Immature natural killer cell (primary cell): Measurements from ENCODE around the gene NTHL1. TPM values are rescaled to one million over a fixed set of nuclear protein-coding genes. Genes with fewer than 3 reads are reported as not detected.
"Not testable (repeated sequence)": the region's sequence is repeated elsewhere in the genome, so short reads cannot be mapped to it uniquely, and the experiment has no call there.

Experiments
- DNase-seq, 3 donors: peaks; one replicate each; pipeline ENCODE4 v3.0.0; 2022; ENCODE audit warnings: mixed read lengths in 1 of 3
- H3K27ac Mint-ChIP-seq, 6 donors: one replicate each; pipeline ENCODE4 v1.8.0; 2020; ENCODE audit warnings: mixed read lengths in 6 of 6, mild to moderate bottlenecking in 5 of 6, inconsistent platforms in 4 of 6, moderate library complexity in 3 of 6
- H3K27me3 Mint-ChIP-seq, 3 donors: one replicate each; pipeline ENCODE4 v1.8.0; 2020 to 2021; ENCODE audit warnings: low read depth in 3 of 3, mild to moderate bottlenecking in 3 of 3, mixed read lengths in 3 of 3, moderate library complexity in 3 of 3, inconsistent platforms in 1 of 3
- H3K36me3 Mint-ChIP-seq, 3 donors: one replicate each; pipeline ENCODE4 v1.8.0; 2020; ENCODE audit warnings: mixed read lengths in 3 of 3, inconsistent platforms in 2 of 3, mild to moderate bottlenecking in 2 of 3
- H3K4me1 Mint-ChIP-seq, 2 donors: one replicate each; pipeline ENCODE4 v1.8.0; 2020; ENCODE audit warnings: inconsistent platforms in 2 of 2, mild to moderate bottlenecking in 2 of 2, mixed read lengths in 2 of 2, moderate library complexity in 1 of 2
- H3K4me3 Mint-ChIP-seq, 5 donors: one replicate each; pipeline ENCODE4 v1.8.0; 2020; ENCODE audit warnings: mild to moderate bottlenecking in 5 of 5, mixed read lengths in 5 of 5, inconsistent platforms in 3 of 5, moderate library complexity in 3 of 5
- H3K9me3 Mint-ChIP-seq, 6 donors: one replicate each; pipeline ENCODE4 v1.8.0; 2020; ENCODE audit warnings: mild to moderate bottlenecking in 6 of 6, mixed read lengths in 6 of 6, inconsistent platforms in 4 of 6, moderate library complexity in 3 of 6
- polyA plus RNA-seq, 3 donors: library from polyadenylated mRNA; unstranded; fragments of 300-500 nt; fragmentation: Illumina TruSeq; gene quantifications; one replicate each; pipeline ENCODE4 v1.2.3, GENCODE V29; 2021

Gene NTHL1
- polyA plus RNA-seq, 3 donors from 2014 or later, result 26.4 to 31.6 (median 29.7) TPM

- no peak for DNase-seq
- peaks cover 10 to 16% (median 11%) of the 10 kb centered on the region in 3 donors for H3K27me3 Mint-ChIP-seq
- H3K27ac Mint-ChIP-seq, result peak overlapping the region in 1 of 6 donors; percentile 51
- peak overlapping the region; percentile 72 to 84 (median 80) for H3K4me3 Mint-ChIP-seq
- H3K9me3 Mint-ChIP-seq, result no peaks in the 10 kb centered on the region
- H3K36me3 Mint-ChIP-seq, result no peaks in the 10 kb centered on the region
- H3K4me1 Mint-ChIP-seq, result peaks cover 19% of the 10 kb centered on the region in 2 donors
These were observed 24.9 kb downstream of the NTHL1 start for GRCh38 chr16:2022723-2023091.

- H3K27ac Mint-ChIP-seq, result no peak overlapping the region
- no peak overlapping the region for H3K4me3 Mint-ChIP-seq
- H3K27me3 Mint-ChIP-seq, result peaks cover 10 to 13% (median 11%) of the 10 kb centered on the region in 3 donors
- no peaks in the 10 kb centered on the region for H3K36me3 Mint-ChIP-seq
- no peaks in the 10 kb centered on the region for H3K9me3 Mint-ChIP-seq
- no peak for DNase-seq
- peaks cover 15% of the 10 kb centered on the region in 2 donors for H3K4me1 Mint-ChIP-seq
These were observed 27.5 kb downstream of the NTHL1 start for GRCh38 chr16:2019921-2020831.

GRCh38 chr16:2019518-2019920, 28.1 kb downstream of the NTHL1 start, which contains the start of gene NPW:
NPW (plus strand) TSS chr16:2019785.
- no peak for DNase-seq
- Mint-ChIP-seq H3K27me3 (peaks cover 10 to 13% (median 11%) of the 10 kb centered on the region in 3 donors), H3K4me3 (no peak within 1 kb of the TSS), H3K27ac (no peak within 1 kb of the TSS), H3K4me1 (peaks cover 13 to 15% of the 10 kb centered on the region in 2 donors), H3K36me3 (no peaks in the 10 kb centered on the region), H3K9me3 (no peaks in the 10 kb centered on the region)

GRCh38 chr16:2016407-2016922, 31.2 kb downstream of the NTHL1 start:
- Mint-ChIP-seq H3K27me3 (peaks cover 5 to 7% (median 6%) of the 10 kb centered on the region in 3 donors), H3K9me3 (no peaks in the 10 kb centered on the region), H3K27ac (no peak overlapping the region), H3K4me1 (no peaks in the 10 kb centered on the region), H3K4me3 (no peak overlapping the region), H3K36me3 (no peaks in the 10 kb centered on the region)
- DNase-seq, result no peak

- Mint-ChIP-seq H3K27me3 (peaks cover 3 to 7% (median 6%) of the 10 kb centered on the region in 3 donors), H3K27ac (no peak overlapping the region), H3K36me3 (no peaks in the 10 kb centered on the region), H3K4me3 (no peak overlapping the region), H3K9me3 (no peaks in the 10 kb centered on the region), H3K4me1 (no peaks in the 10 kb centered on the region)
- no peak for DNase-seq
These were observed 31.8 kb downstream of the NTHL1 start for GRCh38 chr16:2015947-2016208.

- Mint-ChIP-seq H3K9me3 (no peaks in the 10 kb centered on the region), H3K27ac (no peak overlapping the region), H3K36me3 (no peaks in the 10 kb centered on the region), H3K27me3 (peaks cover 3 to 7% (median 4%) of the 10 kb centered on the region in 3 donors), H3K4me3 (no peak overlapping the region), H3K4me1 (peaks cover 1 to 2% of the 10 kb centered on the region in 2 donors)
- no peak for DNase-seq
These were observed 32.3 kb downstream of the NTHL1 start for GRCh38 chr16:2015117-2015946.

- Mint-ChIP-seq H3K4me1 (peaks cover 12 to 13% of the 10 kb centered on the region in 2 donors), H3K9me3 (no peaks in the 10 kb centered on the region), H3K4me3 (no peak overlapping the region), H3K27ac (no peak overlapping the region), H3K36me3 (no peaks in the 10 kb centered on the region), H3K27me3 (peaks cover 0 to 7% (median 2%) of the 10 kb centered on the region in 3 donors)
- no peak for DNase-seq
These were observed 34.1 kb downstream of the NTHL1 start for GRCh38 chr16:2013527-2013926.

- not testable (repeated sequence) for H3K4me3 Mint-ChIP-seq, H3K27me3 Mint-ChIP-seq, H3K27ac Mint-ChIP-seq, H3K9me3 Mint-ChIP-seq, H3K36me3 Mint-ChIP-seq, DNase-seq
- peaks cover 27% of the 10 kb centered on the region in 2 donors for H3K4me1 Mint-ChIP-seq
These were observed 35.9 kb downstream of the NTHL1 start for GRCh38 chr16:2011726-2012125.

- no peaks in the 10 kb centered on the region for H3K36me3 Mint-ChIP-seq
- peaks cover 0 to 4% (median 0%) of the 10 kb centered on the region in 3 donors for H3K27me3 Mint-ChIP-seq
- H3K4me3 Mint-ChIP-seq, result peak within 1 kb of the TSS; percentile 89 to 92 (median 91)
- peak; percentile 81 to 84 (median 84) for DNase-seq
- peak within 1 kb of the TSS; percentile 92 to 98 (median 96) for H3K27ac Mint-ChIP-seq
- peaks cover 31 to 32% of the 10 kb centered on the region in 2 donors for H3K4me1 Mint-ChIP-seq
- no peaks in the 10 kb centered on the region for H3K9me3 Mint-ChIP-seq
These were observed 37.7 kb downstream of the NTHL1 start, which contains the start of gene ZNF598 for GRCh38 chr16:2009791-2010510. ZNF598 (minus strand) TSS chr16:2009821.

- no peak for DNase-seq
- peaks cover 0 to 4% (median 0%) of the 10 kb centered on the region in 3 donors for H3K27me3 Mint-ChIP-seq
- H3K9me3 Mint-ChIP-seq, result no peaks in the 10 kb centered on the region
- peak overlapping the region; percentile 80 to 87 (median 83) for H3K4me3 Mint-ChIP-seq
- no peaks in the 10 kb centered on the region for H3K36me3 Mint-ChIP-seq
- H3K4me1 Mint-ChIP-seq, result peaks cover 31 to 32% of the 10 kb centered on the region in 2 donors
- H3K27ac Mint-ChIP-seq, result peak overlapping the region; percentile 80 to 98 (median 88)
These were observed 38.4 kb downstream of the NTHL1 start for GRCh38 chr16:2009164-2009711.

GRCh38 chr16:2008631-2009163, 38.9 kb downstream of the NTHL1 start:
- no peak for DNase-seq
- Mint-ChIP-seq H3K4me3 (peak overlapping the region; percentile 80 to 87 (median 83)), H3K9me3 (no peaks in the 10 kb centered on the region), H3K36me3 (no peaks in the 10 kb centered on the region), H3K4me1 (peaks cover 31 to 35% of the 10 kb centered on the region in 2 donors), H3K27ac (peak overlapping the region; percentile 80 to 95 (median 87)), H3K27me3 (peaks cover 0 to 4% (median 0%) of the 10 kb centered on the region in 3 donors)

- no peak for DNase-seq
- H3K9me3 Mint-ChIP-seq, result no peaks in the 10 kb centered on the region
- peaks cover 31 to 35% of the 10 kb centered on the region in 2 donors for H3K4me1 Mint-ChIP-seq
These were observed 39.6 kb downstream of the NTHL1 start for GRCh38 chr16:2008009-2008526.

More at GRCh38 chr16:2008009-2008526, 39.6 kb downstream of the NTHL1 start:
- H3K36me3 Mint-ChIP-seq, result no peaks in the 10 kb centered on the region
- peak overlapping the region; percentile 80 to 95 (median 87) for H3K27ac Mint-ChIP-seq
- H3K4me3 Mint-ChIP-seq, result peak overlapping the region; percentile 80 to 87 (median 83)
- H3K27me3 Mint-ChIP-seq, result peaks cover 0 to 4% (median 0%) of the 10 kb centered on the region in 3 donors
